CD4-positive, alpha-beta T cell treated with Interleukin-10 for 1 hour (primary cell): ENCODE results near the gene QSOX2.

ENCODE experiments used
- DNase-seq: peaks from one replicate; pipeline ENCODE4 v3.0.0-alpha.2; 2020

Gene QSOX2

GRCh38 chr9:136171009-136171800, 74.4 kb downstream of the QSOX2 start:
- no peak for DNase-seq

- peak; percentile 39 for DNase-seq
These were observed 75.4 kb downstream of the QSOX2 start for GRCh38 chr9:136170006-136170901.

GRCh38 chr9:136169495-136169894, 76.1 kb downstream of the QSOX2 start:
- no peak for DNase-seq

GRCh38 chr9:136163248-136163850, 82.3 kb downstream of the QSOX2 start:
- DNase-seq: no peak

- DNase-seq: no peak
These were observed 84.5 kb downstream of the QSOX2 start for GRCh38 chr9:136160995-136161610.

- no peak for DNase-seq
These were observed 85.2 kb downstream of the QSOX2 start for GRCh38 chr9:136160381-136160841.

GRCh38 chr9:136159851-136160250, 85.8 kb downstream of the QSOX2 start:
- no peak for DNase-seq

GRCh38 chr9:136157477-136158265, 87.9 kb downstream of the QSOX2 start:
- DNase-seq: no peak
